Measurements from ENCODE around the gene CABCOCO1. TPM values are rescaled to one million over a fixed set of nuclear protein-coding genes. Genes with fewer than 3 reads are reported as not detected.
A peak's percentile ranks its signal among the peaks of the same experiment; 100 is the strongest.

CABCOCO1 gene
- total and polyA plus RNA-seq, 10 of the 15 experiments (the other 5 are each of a cell fraction or from before 2014, with no cell fraction given) = not detected

GRCh38 chr10:61759751-61760150 is 97.0 kb downstream of the CABCOCO1 start (continued):
- no peak for TF ChIP-seq E2F8 (IDR thresholded peaks at IDR 0.05; ENCODE audit: low read depth, partially characterized antibody)

- FAIRE-seq = peak; percentile 62
- Histone ChIP-seq H3K9me3 (replicated peaks; ENCODE audit: control insufficient read depth, insufficient read depth, low read length) (no peaks in the 10 kb centered on the region), H3K9ac (ENCODE audit: control insufficient read depth, insufficient read depth, low read length) (no peak overlapping the region), H3K79me2 (ENCODE audit: control insufficient read depth, insufficient read depth, low read length) (no peaks in the 10 kb centered on the region), H3K4me2 (ENCODE audit: control insufficient read depth, insufficient read depth) (no peak overlapping the region), H3K4me1 (ENCODE audit: control insufficient read depth, insufficient read depth, low read length) (no peaks in the 10 kb centered on the region), H4K20me1 (ENCODE audit: control insufficient read depth, insufficient read depth) (no peaks in the 10 kb centered on the region), H3K27me3 (replicated peaks in 1 of 2; ENCODE audit: control insufficient read depth in 2 of 2, insufficient read depth in 2 of 2, low read length in 1 of 2) (no peaks in the 10 kb centered on the region), H3K36me3 (ENCODE audit: control insufficient read depth in 2 of 2, insufficient read depth in 2 of 2, low read length in 1 of 2) (no peaks in the 10 kb centered on the region), H3K27ac (ENCODE audit: control insufficient read depth, insufficient read depth) (no peak overlapping the region), H3K4me3 (no peak overlapping the region), H2AFZ (ENCODE audit: control insufficient read depth, low read depth, low read length) (no peak overlapping the region)
- intact Hi-C loops (cut with micrococcal nuclease; ENCODE audit: unreplicated experiment) (no loop called here), in situ Hi-C loops (cut with MboI) (no loop called here)
- ATAC-seq = no peak
- WGBS (ENCODE audit: insufficient coverage, insufficient replicate concordance, low lambda C conversion rate, missing lambda C conversion rate) = 70% methylated on average over 4 of the region's 4 CpGs
- no peak for DNase-seq (ENCODE audit: low read depth, low spot score)
- RAD21 ChIA-PET (ENCODE audit: unreplicated experiment) = interaction anchor here (1.0 kb wide), 1 partner anchor 10 kb away, joined by 4 read pairs; no protein-coding TSS in a partner anchor
- no TSS peak for BruUV-seq (replicated peaks)
- POLR2A ChIA-PET = no interaction called here
- SMC1A ChIA-PET (ENCODE audit: uncharacterized antibody, unreplicated experiment) = interaction anchor here (0.9 kb wide), 1 partner anchor 11 kb away, joined by 4 read pairs; no protein-coding TSS in a partner anchor
- CTCF ChIA-PET = interaction anchor here (0.7 to 1.6 kb wide), 2 partner anchors 9 to 484 kb away, joined by 4 to 10 read pairs; no protein-coding TSS in a partner anchor
- TF ChIP-seq WRNIP1 (IDR thresholded peaks at IDR 0.05; ENCODE audit: borderline replicate concordance, low read depth, low read length) = no peak
- no peak for TF ChIP-seq ZNF274 (IDR thresholded peaks at IDR 0.05; ENCODE audit: insufficient read depth, insufficient read length)
- no peak for TF ChIP-seq NKRF (conservative IDR thresholded peaks at IDR 0.05)
- no peak for TF ChIP-seq MTA3 (IDR thresholded peaks at IDR 0.05; ENCODE audit: borderline replicate concordance, low read length)
- no peak for TF ChIP-seq ZBTB4 (CRISPR knock-in tag; IDR thresholded peaks at IDR 0.05)
- TF ChIP-seq CEBPZ (IDR thresholded peaks at IDR 0.05; ENCODE audit: low read depth, low read length) = no peak
- TF ChIP-seq ATF7 (IDR thresholded peaks at IDR 0.05; ENCODE audit: low read depth) = no peak
Observed at GRCh38 chr10:61760943-61761824, 98.5 kb downstream of the CABCOCO1 start.
